Naive B cell (primary cell): ENCODE measurements around the gene LDB1. TPM values are rescaled to one million over a fixed set of nuclear protein-coding genes. Genes with fewer than 3 reads are reported as not detected.

Experiments used
- ATAC-seq, 2 donors: fragments of 150-1000 bp; cut with Tn5 transposase; 2 replicates each; pipeline ENCODE4 v1.10.0; 2021; ENCODE audit warnings: low read depth in 2 of 2, mild to moderate bottlenecking in 2 of 2, moderate library complexity in 2 of 2
- DNase-seq: peaks from one replicate; pipeline ENCODE4 v3.0.0; 2022
- H3K27ac Mint-ChIP-seq, 6 donors: one replicate each; pipeline ENCODE4 v1.8.0; 2020 to 2022; ENCODE audit warnings: mild to moderate bottlenecking in 6 of 6, mixed read lengths in 6 of 6, moderate library complexity in 5 of 6, inconsistent platforms in 2 of 6
- H3K27me3 Mint-ChIP-seq, 3 donors: one replicate each; pipeline ENCODE4 v1.8.0; 2021 to 2022; ENCODE audit warnings: mixed read lengths in 3 of 3, mild to moderate bottlenecking in 1 of 3
- H3K36me3 Mint-ChIP-seq, 2 donors: one replicate each; pipeline ENCODE4 v1.8.0; 2020 to 2022; ENCODE audit warnings: mixed read lengths in 2 of 2, inconsistent platforms in 1 of 2, mild to moderate bottlenecking in 1 of 2
- H3K4me1 Mint-ChIP-seq, 3 donors: one replicate each; pipeline ENCODE4 v1.8.0; 2020 to 2022; ENCODE audit warnings: mixed read lengths in 3 of 3, inconsistent platforms in 1 of 3, mild to moderate bottlenecking in 1 of 3, moderate library complexity in 1 of 3
- H3K4me3 Mint-ChIP-seq, 8 donors: one replicate each; pipeline ENCODE4 v1.8.0; 2020 to 2022; ENCODE audit warnings: mild to moderate bottlenecking in 8 of 8, mixed read lengths in 8 of 8, moderate library complexity in 8 of 8, inconsistent platforms in 2 of 8
- H3K9me3 Mint-ChIP-seq, 7 donors: one replicate each; pipeline ENCODE4 v1.8.0; 2020 to 2022; ENCODE audit warnings: mixed read lengths in 7 of 7, mild to moderate bottlenecking in 5 of 7, inconsistent platforms in 2 of 7, moderate library complexity in 1 of 7
- polyA plus RNA-seq, 6 donors: library from polyadenylated mRNA; unstranded; fragments of 300-500 nt; fragmentation: Illumina TruSeq; gene quantifications; one replicate each; pipeline ENCODE4 v1.2.3, GENCODE V29; 2021; ENCODE audit warnings: low read depth in 6 of 6

The LDB1 gene
- polyA plus RNA-seq, 6 donors from 2014 or later, result 7.1 to 37.9 (median 30.5) TPM

DNA sequence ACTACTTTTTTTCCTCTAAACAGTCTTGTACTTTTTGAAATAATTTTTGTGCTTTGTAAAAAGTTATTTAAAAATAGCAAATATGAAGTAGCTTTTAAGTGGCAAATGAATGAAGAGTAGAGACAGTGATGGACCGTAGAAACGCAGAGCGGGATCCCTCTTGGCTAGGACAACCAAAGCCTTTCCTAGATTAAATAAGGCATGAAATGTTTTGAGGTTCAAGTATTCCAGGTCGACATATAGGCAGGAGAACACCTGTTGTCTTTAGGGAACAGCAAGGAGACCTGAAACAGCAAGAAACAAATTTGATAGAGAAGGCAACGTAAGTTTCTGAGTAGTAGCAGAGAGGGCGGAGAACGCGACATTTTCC lies 12.0 kb upstream of the LDB1 start:
- DNase-seq (no peak), ATAC-seq (no peak)
- Mint-ChIP-seq H3K4me3 (peak overlapping the region; percentile 87 to 100 (median 98)), H3K36me3 (no peaks in the 10 kb centered on the region), H3K27me3 (no peaks in the 10 kb centered on the region), H3K27ac (peak overlapping the region in 3 of 6 donors; percentile 97 to 99 (median 99)), H3K9me3 (no peaks in the 10 kb centered on the region), H3K4me1 (peaks cover 30 to 47% (median 31%) of the 10 kb centered on the region in 3 donors)

- Mint-ChIP-seq H3K4me1 (peaks cover 30 to 42% (median 31%) of the 10 kb centered on the region in 3 donors), H3K9me3 (no peaks in the 10 kb centered on the region), H3K4me3 (peak overlapping the region in 3 of 8 donors; percentile 21 to 98 (median 91)), H3K27ac (peak overlapping the region in 1 of 6 donors; percentile 97), H3K36me3 (no peaks in the 10 kb centered on the region), H3K27me3 (no peaks in the 10 kb centered on the region)
- ATAC-seq, result no peak
- no peak for DNase-seq
Observed at GRCh38 chr10:102131286-102132170, 11.4 kb upstream of the LDB1 start.

DNA sequence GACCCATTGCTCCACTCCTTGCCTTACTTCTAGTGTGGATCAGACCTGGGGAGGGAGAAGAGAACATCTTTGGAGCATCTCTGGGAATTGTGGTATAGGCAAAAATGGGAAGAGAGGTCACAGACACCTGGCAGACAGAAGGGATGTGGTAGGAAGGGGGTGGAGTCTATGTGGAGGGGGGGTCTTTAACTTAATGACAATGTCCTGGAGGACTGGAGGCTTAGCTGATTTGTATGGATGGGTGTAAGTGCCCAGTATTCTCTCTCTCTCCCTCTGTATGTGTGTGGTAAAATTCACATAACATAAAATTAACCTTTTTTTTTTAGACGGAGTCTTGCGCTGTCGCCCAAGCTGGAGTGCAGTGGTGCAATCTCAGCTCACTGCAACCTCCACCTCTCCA lies 3.1 kb upstream of the LDB1 start:
- peak overlapping the region in 4 of 6 donors; percentile 37 to 92 (median 64) for H3K27ac Mint-ChIP-seq
- peaks cover 29 to 34% (median 31%) of the 10 kb centered on the region in 3 donors for H3K4me1 Mint-ChIP-seq
- no peaks in the 10 kb centered on the region for H3K27me3 Mint-ChIP-seq
- H3K36me3 Mint-ChIP-seq, result no peaks in the 10 kb centered on the region
- DNase-seq (no peak), ATAC-seq (no peak)
- H3K4me3 Mint-ChIP-seq, result peak overlapping the region in 1 of 8 donors; percentile 93
- H3K9me3 Mint-ChIP-seq, result no peaks in the 10 kb centered on the region

GRCh38 chr10:102122450-102122849 lies 2.3 kb upstream of the LDB1 start:
- DNase-seq, result no peak

GRCh38 chr10:102121739-102122372 lies 1.7 kb upstream of the LDB1 start:
- no peaks in the 10 kb centered on the region for H3K27me3 Mint-ChIP-seq
- no peaks in the 10 kb centered on the region for H3K36me3 Mint-ChIP-seq
- H3K4me1 Mint-ChIP-seq, result peaks cover 42 to 48% (median 45%) of the 10 kb centered on the region in 3 donors
- no peak for DNase-seq
- ATAC-seq, result no peak
- H3K9me3 Mint-ChIP-seq, result no peaks in the 10 kb centered on the region
- peak overlapping the region in 4 of 6 donors; percentile 89 to 97 (median 94) for H3K27ac Mint-ChIP-seq
- peak overlapping the region; percentile 91 to 97 (median 93) for H3K4me3 Mint-ChIP-seq

More at GRCh38 chr10:102122450-102122849, 2.3 kb upstream of the LDB1 start:
- H3K9me3 Mint-ChIP-seq, result no peaks in the 10 kb centered on the region
- H3K4me1 Mint-ChIP-seq, result peaks cover 37 to 42% (median 39%) of the 10 kb centered on the region in 3 donors
- no peaks in the 10 kb centered on the region for H3K27me3 Mint-ChIP-seq
- ATAC-seq, result no peak
- no peaks in the 10 kb centered on the region for H3K36me3 Mint-ChIP-seq
- peak overlapping the region in 3 of 6 donors; percentile 39 to 93 (median 65) for H3K27ac Mint-ChIP-seq
- peak overlapping the region in 4 of 8 donors; percentile 39 to 95 (median 80) for H3K4me3 Mint-ChIP-seq

GRCh38 chr10:102120991-102121738 lies 997 bp upstream of the LDB1 start:
- Mint-ChIP-seq H3K36me3 (no peaks in the 10 kb centered on the region), H3K27me3 (no peaks in the 10 kb centered on the region), H3K9me3 (no peaks in the 10 kb centered on the region), H3K4me3 (peak overlapping the region; percentile 91 to 97 (median 93)), H3K27ac (peak overlapping the region; percentile 89 to 97 (median 96)), H3K4me1 (peaks cover 47 to 55% (median 52%) of the 10 kb centered on the region in 3 donors)
- ATAC-seq, result no peak
- no peak for DNase-seq

GRCh38 chr10:102119417-102120141 lies 589 bp downstream of the LDB1 start:
- DNase-seq, result peak; percentile 39
- no peaks in the 10 kb centered on the region for H3K27me3 Mint-ChIP-seq
- peaks cover 58 to 71% (median 67%) of the 10 kb centered on the region in 3 donors for H3K4me1 Mint-ChIP-seq
- peak; percentile 15 to 19 for ATAC-seq
- H3K27ac Mint-ChIP-seq, result peak overlapping the region; percentile 79 to 98 (median 94)
- no peaks in the 10 kb centered on the region for H3K9me3 Mint-ChIP-seq
- H3K4me3 Mint-ChIP-seq, result peak overlapping the region; percentile 86 to 97 (median 92)
- H3K36me3 Mint-ChIP-seq, result no peaks in the 10 kb centered on the region

GRCh38 chr10:102118867-102119266 lies 1.3 kb downstream of the LDB1 start:
- peak overlapping the region; percentile 79 to 98 (median 96) for H3K27ac Mint-ChIP-seq
- H3K9me3 Mint-ChIP-seq, result no peaks in the 10 kb centered on the region
- no peaks in the 10 kb centered on the region for H3K36me3 Mint-ChIP-seq
- peaks cover 60 to 72% (median 68%) of the 10 kb centered on the region in 3 donors for H3K4me1 Mint-ChIP-seq
- H3K4me3 Mint-ChIP-seq, result peak overlapping the region; percentile 86 to 97 (median 92)
- H3K27me3 Mint-ChIP-seq, result no peaks in the 10 kb centered on the region
- DNase-seq, result peak; percentile 64
- ATAC-seq, result peak in 1 of 2 donors; percentile 7

- H3K9me3 Mint-ChIP-seq, result no peaks in the 10 kb centered on the region
- no peaks in the 10 kb centered on the region for H3K27me3 Mint-ChIP-seq
- peak overlapping the region; percentile 86 to 97 (median 92) for H3K4me3 Mint-ChIP-seq
- peaks cover 67 to 81% (median 80%) of the 10 kb centered on the region in 3 donors for H3K4me1 Mint-ChIP-seq
- peak; percentile 10 to 14 for ATAC-seq
- H3K36me3 Mint-ChIP-seq, result no peaks in the 10 kb centered on the region
- H3K27ac Mint-ChIP-seq, result peak overlapping the region; percentile 89 to 98 (median 96)
- peak; percentile 44 for DNase-seq
Observed at GRCh38 chr10:102117391-102118159, 2.6 kb downstream of the LDB1 start.

DNA sequence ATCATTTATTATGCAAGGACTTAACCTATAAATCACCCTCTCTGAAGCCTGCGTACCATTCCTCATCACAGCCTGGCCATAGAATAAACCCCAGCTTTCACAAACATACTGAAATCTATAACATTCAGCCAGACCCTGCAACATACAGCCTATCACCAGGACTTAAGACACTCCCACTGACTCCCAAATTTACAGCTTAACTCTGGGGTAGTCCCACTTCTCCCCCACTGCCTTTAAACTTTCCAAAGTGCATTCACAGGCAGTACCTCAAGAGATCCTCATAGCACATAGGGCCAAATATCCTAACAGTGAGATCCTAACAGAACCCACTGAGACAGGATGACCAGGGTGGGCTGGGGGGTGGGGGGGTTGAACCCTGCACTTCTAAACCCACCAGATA lies 3.5 kb downstream of the LDB1 start:
- DNase-seq, result no peak
- peak overlapping the region in 7 of 8 donors; percentile 85 to 98 (median 92) for H3K4me3 Mint-ChIP-seq

GRCh38 chr10:102115775-102116174 lies 4.4 kb downstream of the LDB1 start:
- Mint-ChIP-seq H3K4me1 (peaks cover 61 to 75% (median 72%) of the 10 kb centered on the region in 3 donors), H3K27me3 (no peaks in the 10 kb centered on the region), H3K4me3 (peak overlapping the region; percentile 75 to 98 (median 92)), H3K9me3 (no peaks in the 10 kb centered on the region), H3K27ac (peak overlapping the region; percentile 44 to 97 (median 85)), H3K36me3 (no peaks in the 10 kb centered on the region)
- ATAC-seq (no peak), DNase-seq (no peak)

More for the DNA sequence above, 3.5 kb downstream of the LDB1 start:
- H3K27ac Mint-ChIP-seq, result peak overlapping the region; percentile 3 to 97 (median 68)
- no peaks in the 10 kb centered on the region for H3K36me3 Mint-ChIP-seq
- H3K9me3 Mint-ChIP-seq, result no peaks in the 10 kb centered on the region
- H3K4me1 Mint-ChIP-seq, result peaks cover 66 to 83% (median 80%) of the 10 kb centered on the region in 3 donors
- no peaks in the 10 kb centered on the region for H3K27me3 Mint-ChIP-seq
- ATAC-seq, result no peak
